HEK293 (cell line): ENCODE data around the gene YIPF3.

Experiments used
- CTCF ChIP-seq: fragments of 450-650 bp; formaldehyde crosslinking; IDR thresholded peaks from 2 replicates; pipeline ENCODE4 v1.5.1; 2016; ENCODE audit warnings: missing biosample characterization, missing genetic modification characterization
- REST ChIP-seq: fragments of 450-650 bp; formaldehyde crosslinking; IDR thresholded peaks from 2 replicates; pipeline ENCODE4 v1.5.1; 2016; ENCODE audit warnings: missing biosample characterization, missing genetic modification characterization
- ZBTB11 ChIP-seq: fragments of 450-650 bp; formaldehyde crosslinking; conservative IDR thresholded peaks from 2 replicates; pipeline ENCODE4 v1.5.1; 2016; ENCODE audit warnings: low read depth, missing biosample characterization, missing genetic modification characterization
- ZNF292 ChIP-seq: fragments of 450-650 bp; formaldehyde crosslinking; IDR thresholded peaks from 2 replicates; pipeline ENCODE4 v1.5.1; 2016; ENCODE audit warnings: low read depth, missing biosample characterization, missing genetic modification characterization, borderline replicate concordance
- ZNF449 ChIP-seq: fragments of 450-650 bp; formaldehyde crosslinking; IDR thresholded peaks from 2 replicates; pipeline ENCODE4 v1.5.1; 2017; ENCODE audit warnings: missing biosample characterization, mild to moderate bottlenecking, missing genetic modification characterization, moderate library complexity
- ZNF514 ChIP-seq: fragments of 450-650 bp; formaldehyde crosslinking; IDR thresholded peaks from 2 replicates; pipeline ENCODE4 v1.5.1; 2016; ENCODE audit warnings: missing biosample characterization, missing genetic modification characterization
- ZNF692 ChIP-seq: fragments of 450-650 bp; formaldehyde crosslinking; IDR thresholded peaks from 2 replicates; pipeline ENCODE4 v1.5.1; 2016; ENCODE audit warnings: missing biosample characterization, missing genetic modification characterization

GRCh38 chr6:43475516-43475915 is 41.2 kb downstream of the YIPF3 start:
- TF ChIP-seq ZNF292 (tag by site-specific recombination): no peak
- no peak for TF ChIP-seq REST (tag by site-specific recombination)
- TF ChIP-seq ZNF449 (tag by site-specific recombination): no peak
- no peak for TF ChIP-seq ZNF692
- TF ChIP-seq CTCF (tag by site-specific recombination): no peak
- TF ChIP-seq ZBTB11 (tag by site-specific recombination): no peak
- no peak for TF ChIP-seq ZNF514 (tag by site-specific recombination)
